Testis (tissue), 2 donors: ENCODE results near the gene RRP1B.

Experiments
- CTCF ChIP-seq, 3 experiments: fragments of 450-650 bp in 2 of 3; fragments of 200-600 bp in 1 of 3; sonication (generic) in 1 of 3; IDR thresholded peaks; one replicate each; pipeline ENCODE4 v1.5.1; 2016 to 2019; ENCODE audit warnings: antibody characterized with exemption in 3 of 3, mild to moderate bottlenecking in 2 of 3, moderate library complexity in 1 of 3
- POLR2A ChIP-seq: fragments of 450-650 bp; IDR thresholded peaks from one replicate; pipeline ENCODE4 v1.6.1; 2017; ENCODE audit warnings: antibody characterized with exemption, mild to moderate bottlenecking, moderate library complexity

GRCh38 chr21:43740497-43741156 lies 81.3 kb downstream of the RRP1B start:
- TF ChIP-seq CTCF (IDR thresholded peaks at IDR 0.05) (no peak), POLR2A (no peak)
